GM18507 (cell line): ENCODE measurements around the gene SLC26A9.
A peak's percentile ranks its signal among the peaks of the same experiment; 100 is the strongest.

Experiments
- DNase-seq: peaks from one replicate; pipeline ENCODE4 v3.0.0; 2011; ENCODE audit warnings: low read depth; ENCODE audit not compliant: insufficient read length; ENCODE audit errors: extremely low spot score
- FAIRE-seq: peaks from 2 replicates; lab custom pipeline; 2011; peaks lifted over from hg19 to GRCh38; lab: Jason Lieb, UNC

The SLC26A9 gene

GRCh38 chr1:205943245-205943644, at the start of gene SLC26A9:
TSS of gene SLC26A9 (minus strand) at chr1:205943456. CDS start at chr1:205935820, 7,636 bp downstream.
- FAIRE-seq (no peak), DNase-seq (no peak)

- FAIRE-seq (no peak), DNase-seq (no peak)
Measured at GRCh38 chr1:205992218-205992882, 49.1 kb upstream of the SLC26A9 start.

- DNase-seq (no peak), FAIRE-seq (no peak)
Measured at GRCh38 chr1:205991237-205991636, 48.0 kb upstream of the SLC26A9 start.

- FAIRE-seq (no peak), DNase-seq (no peak)
Measured at GRCh38 chr1:205990226-205990625, 47.0 kb upstream of the SLC26A9 start.

- FAIRE-seq (no peak), DNase-seq (no peak)
Measured at GRCh38 chr1:205989786-205990185, 46.5 kb upstream of the SLC26A9 start.

- DNase-seq (no peak), FAIRE-seq (no peak)
Measured at GRCh38 chr1:205988585-205988995, 45.3 kb upstream of the SLC26A9 start.

GRCh38 chr1:205986861-205987260, 43.6 kb upstream of the SLC26A9 start:
- no peak for DNase-seq
- no peak for FAIRE-seq

GRCh38 chr1:205986292-205986691, 43.0 kb upstream of the SLC26A9 start:
- no peak for FAIRE-seq
- no peak for DNase-seq

- FAIRE-seq (no peak), DNase-seq (no peak)
Measured at GRCh38 chr1:205985330-205986005, 42.2 kb upstream of the SLC26A9 start.

GRCh38 chr1:205983925-205984725, 40.9 kb upstream of the SLC26A9 start:
- peak; percentile 29 for DNase-seq
- no peak for FAIRE-seq

- no peak for FAIRE-seq
Measured at GRCh38 chr1:205981257-205981656, 38.0 kb upstream of the SLC26A9 start.

GRCh38 chr1:205980237-205980870, 37.1 kb upstream of the SLC26A9 start:
- DNase-seq, result no peak
- FAIRE-seq, result no peak

More at GRCh38 chr1:205981257-205981656, 38.0 kb upstream of the SLC26A9 start:
- no peak for DNase-seq

GRCh38 chr1:205979301-205979700, 36.0 kb upstream of the SLC26A9 start:
- FAIRE-seq (no peak), DNase-seq (no peak)

GRCh38 chr1:205978676-205979075, 35.4 kb upstream of the SLC26A9 start:
- DNase-seq (no peak), FAIRE-seq (no peak)

- FAIRE-seq, result no peak
- peak; percentile 60 for DNase-seq
Measured at GRCh38 chr1:205977402-205978014, 34.3 kb upstream of the SLC26A9 start.

GRCh38 chr1:205976708-205977401, 33.6 kb upstream of the SLC26A9 start:
- no peak for DNase-seq
- FAIRE-seq, result no peak

GRCh38 chr1:205976036-205976435, 32.8 kb upstream of the SLC26A9 start:
- DNase-seq, result no peak
- FAIRE-seq, result no peak

- DNase-seq (no peak), FAIRE-seq (no peak)
Measured at GRCh38 chr1:205975387-205975998, 32.2 kb upstream of the SLC26A9 start.

- DNase-seq (no peak), FAIRE-seq (no peak)
Measured at GRCh38 chr1:205974712-205975111, 31.5 kb upstream of the SLC26A9 start.
